PFSK-1 (cell line): ENCODE data around the gene WDR90.

Experiments
- POLR2AphosphoS5 ChIP-seq: IDR thresholded peaks from 2 replicates; pipeline ENCODE4 v1.6.1; 2012; ENCODE audit warnings: low read depth, mild to moderate bottlenecking, control low read depth, low read length, moderate library complexity
- SIN3A ChIP-seq: IDR thresholded peaks from 2 replicates; pipeline ENCODE4 v1.6.1; 2012; ENCODE audit warnings: mild to moderate bottlenecking, low read length, moderate library complexity, borderline replicate concordance; ENCODE audit not compliant: insufficient read depth
- TAF1 ChIP-seq: IDR thresholded peaks from 2 replicates; pipeline ENCODE4 v1.6.1; 2012; ENCODE audit warnings: low read length, control low read depth, borderline replicate concordance; ENCODE audit not compliant: insufficient read depth
- TF ChIP-seq, protein P1 (sequence below), 2 experiments: IDR thresholded peaks; 2 replicates each; pipeline versions ENCODE4 v1.6.1 to v1.8.0; 2011 to 2012; ENCODE audit warnings: low read depth in 2 of 2, low read length in 2 of 2, control low read depth in 1 of 2, inconsistent platforms in 1 of 2, mild to moderate bottlenecking in 1 of 2, moderate library complexity in 1 of 2; ENCODE audit not compliant: insufficient read depth in 1 of 2

- TF ChIP-seq POLR2AphosphoS5 (no peak), TAF1 (no peak), SIN3A (no peak)
- TF ChIP-seq, protein P1, sequence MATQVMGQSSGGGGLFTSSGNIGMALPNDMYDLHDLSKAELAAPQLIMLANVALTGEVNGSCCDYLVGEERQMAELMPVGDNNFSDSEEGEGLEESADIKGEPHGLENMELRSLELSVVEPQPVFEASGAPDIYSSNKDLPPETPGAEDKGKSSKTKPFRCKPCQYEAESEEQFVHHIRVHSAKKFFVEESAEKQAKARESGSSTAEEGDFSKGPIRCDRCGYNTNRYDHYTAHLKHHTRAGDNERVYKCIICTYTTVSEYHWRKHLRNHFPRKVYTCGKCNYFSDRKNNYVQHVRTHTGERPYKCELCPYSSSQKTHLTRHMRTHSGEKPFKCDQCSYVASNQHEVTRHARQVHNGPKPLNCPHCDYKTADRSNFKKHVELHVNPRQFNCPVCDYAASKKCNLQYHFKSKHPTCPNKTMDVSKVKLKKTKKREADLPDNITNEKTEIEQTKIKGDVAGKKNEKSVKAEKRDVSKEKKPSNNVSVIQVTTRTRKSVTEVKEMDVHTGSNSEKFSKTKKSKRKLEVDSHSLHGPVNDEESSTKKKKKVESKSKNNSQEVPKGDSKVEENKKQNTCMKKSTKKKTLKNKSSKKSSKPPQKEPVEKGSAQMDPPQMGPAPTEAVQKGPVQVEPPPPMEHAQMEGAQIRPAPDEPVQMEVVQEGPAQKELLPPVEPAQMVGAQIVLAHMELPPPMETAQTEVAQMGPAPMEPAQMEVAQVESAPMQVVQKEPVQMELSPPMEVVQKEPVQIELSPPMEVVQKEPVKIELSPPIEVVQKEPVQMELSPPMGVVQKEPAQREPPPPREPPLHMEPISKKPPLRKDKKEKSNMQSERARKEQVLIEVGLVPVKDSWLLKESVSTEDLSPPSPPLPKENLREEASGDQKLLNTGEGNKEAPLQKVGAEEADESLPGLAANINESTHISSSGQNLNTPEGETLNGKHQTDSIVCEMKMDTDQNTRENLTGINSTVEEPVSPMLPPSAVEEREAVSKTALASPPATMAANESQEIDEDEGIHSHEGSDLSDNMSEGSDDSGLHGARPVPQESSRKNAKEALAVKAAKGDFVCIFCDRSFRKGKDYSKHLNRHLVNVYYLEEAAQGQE (IDR thresholded peaks at IDR 0.05; ENCODE audit: insufficient read depth in 1 of 2, low read depth in 2 of 2, low read length in 2 of 2): no peak
Measured at GRCh38 chr16:637081-638018, 11.8 kb upstream of the WDR90 start.
